Limb (tissue), 2 donors: ENCODE data around the gene MOK.
A peak's percentile ranks its signal among the peaks of the same experiment; 100 is the strongest.
"Not testable (repeated sequence)": the region's sequence is repeated elsewhere in the genome, so short reads cannot be mapped to it uniquely, and the experiment has no call there.

Experiments used
- DNase-seq, 2 donors: peaks; one replicate each; pipeline ENCODE4 v3.0.0-alpha.2; 2016; ENCODE audit errors: extremely low spot score in 2 of 2

The MOK gene

DNA sequence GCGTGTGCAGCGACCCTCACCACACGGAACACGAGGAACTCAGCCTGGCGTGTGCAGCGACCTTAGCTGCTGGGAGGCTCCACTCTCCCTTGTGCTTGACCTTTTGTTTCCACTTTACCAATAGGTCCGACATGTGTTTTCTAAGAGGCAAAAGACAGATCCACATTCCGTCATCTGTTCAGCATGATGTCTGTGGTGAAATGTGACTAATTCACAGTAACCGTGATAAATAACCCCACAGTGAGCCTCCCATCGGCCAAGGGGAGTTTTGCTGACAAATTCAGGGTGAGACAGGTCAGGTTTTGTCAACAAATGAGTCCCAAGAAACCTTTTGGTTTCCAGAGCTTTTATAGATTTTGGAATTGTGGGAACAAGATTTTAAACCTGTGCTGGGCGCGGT is 55.9 kb downstream of the MOK start:
- no peak for DNase-seq

DNA sequence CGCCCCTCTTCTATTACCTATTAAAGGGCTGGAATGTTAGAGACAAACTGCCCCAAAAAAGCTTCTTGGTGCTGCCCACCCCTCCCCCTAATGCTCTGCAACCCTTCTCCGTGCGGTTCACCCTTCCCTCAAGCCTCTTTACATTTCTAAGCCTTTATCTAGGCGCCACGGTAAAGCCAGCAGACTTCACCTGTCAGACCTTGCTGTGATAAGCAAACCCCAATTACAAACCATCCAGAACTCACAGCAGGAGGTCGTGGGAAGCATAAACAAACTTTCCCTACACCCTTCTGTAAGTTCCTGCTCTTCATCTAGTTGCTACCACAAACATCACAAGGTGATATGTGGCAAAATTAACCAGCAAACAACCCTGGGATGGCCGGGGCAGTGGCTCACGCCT is 56.8 kb downstream of the MOK start:
- no peak for DNase-seq

DNA sequence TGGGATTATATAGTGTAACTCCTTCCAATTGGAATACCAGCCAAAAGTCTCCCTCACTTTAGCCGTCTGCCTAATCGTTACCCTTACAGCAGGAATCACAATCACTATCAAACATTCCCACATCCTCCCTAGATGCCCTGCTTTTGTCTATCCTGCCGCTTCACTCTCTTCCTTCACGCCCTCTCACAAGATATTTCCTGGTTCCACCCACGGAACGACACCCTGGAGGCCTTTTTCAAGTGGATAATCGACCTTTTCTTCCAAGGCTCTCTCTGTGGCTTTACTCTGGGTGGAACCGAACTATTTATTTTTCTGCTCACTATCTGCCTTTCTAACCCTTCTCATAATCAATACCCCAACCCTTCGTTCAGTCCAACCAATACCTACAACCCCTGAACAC is 58.9 kb downstream of the MOK start:
- no peak for DNase-seq

DNA sequence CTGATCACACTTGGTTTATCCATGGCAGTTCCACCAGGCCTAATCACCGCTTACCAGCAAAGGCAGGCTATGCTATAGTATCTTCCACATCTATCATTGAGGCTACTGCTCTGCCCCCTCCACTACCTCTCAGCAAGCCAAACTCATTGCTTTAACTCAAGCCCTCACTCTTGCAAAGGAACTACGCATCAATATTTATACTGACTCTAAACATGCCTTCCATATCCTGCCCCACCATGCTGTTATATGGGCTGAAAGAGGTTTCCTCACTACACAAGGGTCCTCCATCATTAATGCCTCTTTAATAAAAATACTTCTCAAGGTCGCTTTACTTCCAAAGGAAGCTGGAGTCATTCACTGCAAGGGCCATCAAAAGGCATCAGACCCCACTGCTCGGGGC is 61.2 kb downstream of the MOK start:
- not testable (repeated sequence) for DNase-seq

DNA sequence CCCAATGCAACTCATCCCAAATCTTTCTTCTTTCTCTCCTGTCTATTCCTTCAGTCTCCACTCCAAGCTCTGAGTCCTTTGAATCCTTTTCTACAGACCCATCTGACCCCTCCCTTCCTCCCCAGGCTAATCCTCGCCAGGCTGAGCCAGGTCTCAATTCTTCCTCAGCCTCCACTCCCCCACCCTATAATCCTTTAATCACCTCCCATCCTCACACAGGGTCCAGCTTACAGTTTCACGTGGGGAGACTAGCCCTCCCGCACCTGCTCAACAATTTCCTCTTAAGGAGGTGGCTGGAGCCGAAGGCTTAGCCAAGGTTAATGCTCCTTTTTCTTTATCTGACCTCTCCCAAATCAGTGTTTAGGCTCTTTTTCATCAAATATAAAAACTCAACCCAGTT is 63.8 kb downstream of the MOK start:
- DNase-seq, result no peak

DNA sequence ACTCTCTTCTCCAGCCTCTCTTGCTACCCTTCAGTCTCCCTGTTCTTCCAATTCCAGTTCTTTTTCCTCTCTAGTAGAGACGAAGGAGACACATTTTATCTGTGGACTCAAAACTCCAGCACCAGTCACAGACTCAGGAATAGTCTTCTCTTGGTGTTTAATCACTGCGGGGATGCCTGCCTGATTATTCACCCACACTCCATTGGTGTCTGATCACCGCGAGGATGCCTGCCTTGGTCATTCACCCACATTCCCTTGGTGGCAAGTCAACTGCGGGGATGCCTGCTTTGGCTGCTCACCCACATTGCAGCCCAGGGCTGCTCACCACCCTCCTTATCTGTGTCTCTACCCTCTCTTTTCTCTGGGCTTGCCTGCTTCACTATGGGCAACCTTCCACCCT is 64.5 kb downstream of the MOK start:
- DNase-seq, result not testable (repeated sequence)

DNA sequence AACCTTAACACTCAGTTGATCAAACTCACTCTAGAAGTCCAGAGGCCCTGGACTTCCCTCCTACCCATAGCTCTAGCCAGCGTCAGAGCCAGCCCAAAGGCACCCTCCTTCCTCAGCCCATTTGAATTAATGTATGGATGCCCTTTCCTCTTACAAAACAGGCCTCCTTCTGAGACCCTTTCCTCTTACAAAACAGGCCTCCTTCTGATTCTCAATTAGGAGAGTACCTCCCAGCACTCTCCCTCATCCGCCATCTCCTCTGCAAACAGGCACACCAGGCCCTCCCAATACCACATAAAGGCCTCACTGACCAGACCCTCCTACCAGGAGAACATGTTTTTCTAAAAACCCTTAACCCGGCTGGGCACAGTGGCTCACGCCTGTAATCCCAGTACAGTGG is 65.7 kb downstream of the MOK start:
- no peak for DNase-seq

DNA sequence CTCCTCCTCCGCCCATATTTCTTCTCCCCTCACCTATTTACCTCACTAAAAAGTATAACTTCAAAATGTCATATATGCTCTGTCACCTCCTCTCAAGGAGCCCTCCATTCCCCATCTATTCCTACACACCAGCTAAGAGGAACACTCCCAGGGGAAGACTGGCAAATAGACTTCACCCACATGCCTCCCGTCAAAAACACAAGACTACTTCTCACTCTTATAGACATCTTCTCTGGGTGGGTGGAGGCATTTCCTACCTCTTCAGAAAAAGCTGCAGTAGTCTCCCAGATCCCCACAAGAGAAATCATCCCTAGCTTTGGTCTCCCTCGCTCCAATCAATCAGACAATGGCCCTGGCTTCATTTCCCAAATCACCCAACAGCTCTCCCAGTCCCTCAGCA is 66.2 kb downstream of the MOK start:
- DNase-seq, result no peak

DNA sequence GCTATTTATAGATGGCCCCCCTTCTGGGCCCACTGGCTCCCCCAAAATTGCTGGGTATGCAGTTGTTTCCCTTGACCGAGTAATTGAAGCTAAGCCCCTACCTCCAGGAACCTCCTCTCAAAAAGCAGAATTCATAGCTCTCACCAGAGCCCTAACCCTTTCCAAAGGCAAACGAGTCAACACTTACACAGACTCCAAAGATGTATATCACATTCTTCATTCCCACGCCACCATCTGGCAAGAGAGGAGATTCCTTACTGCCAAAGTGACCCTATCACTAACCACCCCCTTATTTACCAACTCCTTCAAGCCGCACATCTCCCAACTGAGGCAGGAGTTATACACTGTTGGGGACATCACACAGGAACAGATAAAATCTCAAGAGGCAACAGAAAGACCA is 66.8 kb downstream of the MOK start:
- peak in 1 of 2 donors; percentile 5 for DNase-seq

DNA sequence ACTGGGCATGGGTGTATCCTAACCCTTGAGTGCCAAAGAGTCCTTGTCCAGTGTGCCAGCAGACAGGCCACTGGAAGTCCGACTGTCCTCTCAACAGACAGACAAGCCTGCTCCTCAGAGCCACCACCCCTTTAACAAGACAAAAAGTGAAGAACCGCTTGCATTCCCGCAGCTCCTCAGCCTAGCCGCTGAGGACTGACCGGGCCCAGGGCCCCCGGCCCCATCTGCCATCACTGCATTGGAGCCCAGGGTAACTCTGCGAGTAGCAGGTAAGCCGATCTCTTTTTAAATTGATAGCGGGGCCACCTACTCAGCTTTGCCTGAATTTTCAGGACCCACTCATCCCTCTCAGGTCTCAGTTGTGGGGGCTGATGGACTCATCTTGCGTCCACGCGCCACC is 68.9 kb downstream of the MOK start:
- DNase-seq, result peak in 1 of 2 donors; percentile 16

DNA sequence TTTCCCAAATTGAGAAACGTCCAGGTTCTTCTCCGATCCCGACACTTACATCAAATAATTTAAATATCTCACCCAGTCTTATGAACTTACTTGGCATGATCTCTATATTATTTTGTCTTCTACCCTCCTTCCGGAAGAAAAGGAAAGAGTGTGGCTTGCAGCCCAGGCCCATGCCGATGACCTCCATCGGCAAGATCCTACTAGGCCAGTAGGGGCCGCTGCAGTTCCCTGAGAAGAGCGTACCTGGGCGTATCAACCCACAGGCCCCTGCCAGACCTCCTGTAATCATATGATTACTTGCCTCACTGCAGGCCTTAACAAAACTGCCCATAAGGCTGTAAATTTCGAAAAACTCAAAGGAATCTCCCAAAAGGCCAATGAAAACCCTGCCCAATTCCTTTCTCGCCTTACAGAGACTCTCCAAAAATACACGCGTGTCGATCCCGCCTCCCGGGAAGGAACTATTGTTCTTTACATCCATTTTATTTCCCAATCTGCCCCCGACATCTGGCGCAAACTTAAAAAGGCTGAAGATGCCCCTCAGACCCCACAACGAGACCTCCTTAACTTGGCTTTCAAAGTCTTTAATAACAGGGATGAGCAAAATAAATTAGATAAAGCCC is 69.6 kb downstream of the MOK start:
- DNase-seq, result peak; percentile 74 to 83

DNA sequence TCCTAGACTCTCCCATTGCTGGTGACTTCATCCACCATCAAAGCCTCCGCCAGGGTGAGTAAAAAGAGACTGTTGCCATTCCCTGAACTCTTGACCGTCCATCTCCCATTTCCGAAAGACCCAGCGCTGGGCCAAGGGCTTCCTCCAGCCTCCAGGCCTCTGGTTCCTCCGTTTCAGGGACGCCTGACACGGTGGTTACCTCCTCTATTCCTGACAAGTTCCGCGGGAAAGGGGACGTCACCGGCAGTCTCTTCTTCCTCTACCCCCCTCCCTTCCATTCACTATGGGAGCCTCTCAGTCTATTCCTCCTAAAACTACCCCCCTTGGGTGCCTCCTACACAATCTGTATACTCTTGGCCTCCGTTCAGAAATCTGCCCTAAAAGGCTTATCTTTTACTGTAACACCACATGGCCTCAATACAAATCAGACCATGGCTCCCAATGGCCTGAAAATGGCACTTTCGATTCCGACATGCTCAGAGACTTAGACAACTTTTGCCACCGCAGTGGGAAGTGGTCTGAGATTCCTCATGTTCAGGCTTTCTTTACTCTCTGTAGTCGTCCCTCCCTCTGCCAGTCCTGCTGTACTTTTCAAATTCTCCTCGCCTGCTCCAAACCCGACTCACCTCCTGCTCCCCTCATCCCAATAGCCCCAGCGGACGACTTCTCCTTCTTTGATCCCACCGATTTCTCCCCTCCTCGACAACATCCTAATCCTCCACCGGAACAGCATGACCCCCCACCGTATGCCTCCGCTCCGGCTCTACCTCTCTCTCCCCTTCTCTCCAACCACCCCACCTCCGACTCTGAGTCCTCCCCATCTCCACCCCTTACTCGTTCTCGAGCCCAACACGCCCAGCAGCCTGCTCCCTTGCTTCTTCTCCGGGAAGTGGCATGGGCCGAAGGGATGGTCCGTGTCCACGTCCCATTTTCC is 70.4 kb downstream of the MOK start:
- peak in 1 of 2 donors; percentile 26 for DNase-seq

DNA sequence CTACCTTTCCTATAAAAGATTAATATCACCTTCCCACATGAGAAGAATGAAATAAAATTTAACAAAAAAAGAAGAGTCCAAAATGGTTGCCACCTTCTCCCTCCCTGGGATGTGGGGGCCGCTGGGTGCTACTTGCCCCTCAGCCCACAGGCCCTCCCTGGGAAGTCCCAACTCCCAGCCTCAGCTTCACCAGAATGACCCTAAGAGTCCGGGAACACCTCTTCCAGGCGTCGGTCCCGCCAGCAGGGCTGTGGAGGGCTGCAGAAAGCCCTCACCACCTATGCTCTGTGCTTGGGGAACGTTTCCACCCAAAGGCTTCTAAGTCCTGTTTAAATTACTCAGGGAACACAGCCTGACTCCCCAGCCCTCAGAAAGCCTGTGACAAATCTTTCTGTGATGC is 71.9 kb downstream of the MOK start:
- no peak for DNase-seq

DNA sequence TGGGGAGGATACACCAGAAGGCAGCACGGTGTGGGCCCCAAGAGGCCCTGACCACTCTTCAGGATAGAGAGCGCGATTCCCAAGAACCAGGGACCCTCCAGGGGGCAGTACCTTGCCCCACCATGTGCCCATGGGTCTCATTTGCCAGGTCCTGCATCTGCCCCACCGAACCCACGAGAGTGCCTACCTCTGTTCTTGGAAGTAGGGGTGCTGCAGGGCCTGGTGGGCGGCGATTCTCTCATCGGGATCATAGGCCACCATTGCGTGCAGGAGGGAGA is 72.7 kb downstream of the MOK start:
- no peak for DNase-seq

DNA sequence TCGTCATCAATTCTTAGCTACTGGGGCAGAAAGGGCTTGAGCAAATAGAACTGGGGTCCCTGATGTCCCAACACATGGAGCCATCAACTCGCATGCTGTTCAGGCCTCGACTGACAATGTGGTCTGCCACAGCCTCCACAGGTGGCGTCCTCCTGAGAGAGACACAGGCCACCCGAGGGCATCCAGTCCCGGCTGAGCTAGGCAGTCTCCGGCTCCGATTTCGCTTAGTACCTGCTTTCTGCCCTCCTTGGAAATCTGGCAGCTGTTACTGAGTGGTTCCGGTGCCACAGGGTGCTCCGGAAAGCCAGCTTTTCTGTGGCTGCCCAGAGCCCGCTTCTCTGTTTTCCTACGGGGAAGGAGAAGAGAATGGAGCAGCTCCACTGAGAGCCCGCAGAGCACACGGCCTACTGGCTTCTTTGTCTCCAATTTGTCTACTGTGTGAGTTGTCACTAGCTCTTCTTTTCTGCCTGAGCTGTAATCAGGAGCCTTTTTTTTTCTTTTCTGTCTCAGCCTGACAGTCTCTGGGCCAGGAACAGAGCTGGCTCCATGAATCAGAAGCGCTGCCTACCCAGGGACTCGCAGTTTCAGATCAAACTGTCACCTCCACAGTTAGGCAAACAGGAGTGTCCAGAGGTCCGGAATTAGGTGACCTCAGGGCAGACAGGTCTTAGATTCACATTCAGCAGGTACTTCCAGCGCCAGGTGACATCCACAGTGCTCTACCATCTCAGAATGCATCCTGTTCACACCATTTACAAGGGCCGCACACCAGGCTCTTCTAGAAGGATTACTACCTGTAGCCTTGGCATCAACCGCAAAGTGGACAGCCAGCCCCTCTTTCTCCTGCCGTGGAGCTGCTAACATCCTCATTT is 73.3 kb downstream of the MOK start:
- DNase-seq, result no peak

DNA sequence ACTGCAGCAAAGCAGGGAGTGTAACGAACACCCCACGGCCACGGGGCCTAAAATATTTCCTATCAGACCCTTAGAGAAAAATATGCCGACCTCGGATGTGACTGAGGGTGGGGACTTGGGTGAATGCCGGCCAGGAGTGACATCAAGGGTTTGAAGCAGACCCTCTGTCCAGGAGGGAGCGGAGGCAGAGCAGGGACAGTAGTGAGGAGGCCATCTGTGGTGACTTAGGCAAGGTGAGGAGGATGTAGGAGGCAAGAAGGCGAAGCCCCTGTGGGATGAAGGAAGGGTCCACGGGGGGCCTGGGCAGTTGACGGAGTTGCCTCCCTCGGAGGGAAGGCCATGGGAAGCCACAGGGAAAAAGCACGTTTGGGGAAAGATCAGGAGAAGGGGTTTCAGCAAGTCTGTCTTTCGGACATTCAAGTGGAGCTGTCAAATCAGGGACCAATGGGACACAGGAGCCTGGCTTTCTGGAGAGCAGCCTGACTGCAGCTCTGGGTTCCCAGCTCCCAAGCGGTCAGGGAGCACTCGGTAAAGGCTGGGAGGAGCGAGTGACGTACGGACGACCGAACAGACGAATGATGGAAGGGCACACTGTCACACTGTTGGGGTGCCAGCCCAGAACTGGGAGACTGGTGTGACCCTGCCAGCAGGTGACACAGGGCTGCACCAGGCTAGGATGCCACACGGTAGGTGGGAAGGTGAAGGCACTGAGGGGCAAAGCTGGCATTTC is 74.3 kb downstream of the MOK start:
- DNase-seq, result no peak

DNA sequence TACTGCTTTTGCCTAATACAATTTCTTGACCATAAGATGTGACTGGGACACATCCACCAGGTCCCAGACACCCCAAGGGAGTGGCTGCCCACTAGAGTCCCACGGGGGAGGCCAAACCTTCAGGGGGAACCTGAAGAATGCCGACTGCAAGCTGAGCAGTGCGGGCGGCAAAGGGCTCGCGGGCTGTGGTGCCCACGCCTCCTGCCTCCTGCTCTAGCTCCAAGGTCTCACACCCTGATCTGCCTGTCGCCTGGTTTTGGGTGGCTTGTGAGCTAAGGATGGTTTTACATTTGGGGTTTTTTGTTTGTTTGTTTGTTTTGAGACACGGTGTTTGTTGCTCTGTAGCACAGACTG is 75.2 kb downstream of the MOK start:
- DNase-seq, result no peak

DNA sequence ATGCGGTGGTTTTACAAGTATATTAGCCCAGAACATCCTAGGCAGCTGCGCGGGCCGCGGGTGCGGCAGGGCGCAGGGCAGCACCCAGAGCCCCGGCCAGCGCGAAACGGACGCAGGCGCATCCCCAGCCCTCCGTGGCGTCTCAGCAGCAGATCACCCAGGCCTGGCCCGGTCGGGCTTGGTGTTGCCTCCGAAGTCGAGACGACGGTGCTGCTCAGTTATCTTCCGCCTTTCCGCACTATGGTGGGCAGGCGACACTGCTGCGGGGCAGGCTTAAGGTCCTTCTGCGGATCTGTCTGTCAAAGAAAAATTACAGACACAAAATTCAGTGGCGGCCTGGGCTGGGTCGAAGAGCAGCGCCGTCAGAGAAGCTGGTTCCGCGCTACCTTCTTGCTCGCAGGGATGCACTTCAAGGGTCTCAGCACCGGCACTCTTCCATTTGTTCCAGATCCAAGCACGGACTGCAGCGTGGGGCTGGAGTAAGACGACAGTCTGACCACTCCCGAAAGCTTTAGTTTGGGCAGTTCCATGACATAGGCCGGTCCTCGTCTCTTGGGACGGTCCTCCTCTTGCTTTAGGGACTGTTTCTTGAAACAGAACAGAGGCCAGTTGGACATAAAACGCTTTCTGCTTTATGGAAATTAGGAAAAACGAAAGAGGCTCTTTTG is 75.8 kb downstream of the MOK start:
- DNase-seq, result no peak

DNA sequence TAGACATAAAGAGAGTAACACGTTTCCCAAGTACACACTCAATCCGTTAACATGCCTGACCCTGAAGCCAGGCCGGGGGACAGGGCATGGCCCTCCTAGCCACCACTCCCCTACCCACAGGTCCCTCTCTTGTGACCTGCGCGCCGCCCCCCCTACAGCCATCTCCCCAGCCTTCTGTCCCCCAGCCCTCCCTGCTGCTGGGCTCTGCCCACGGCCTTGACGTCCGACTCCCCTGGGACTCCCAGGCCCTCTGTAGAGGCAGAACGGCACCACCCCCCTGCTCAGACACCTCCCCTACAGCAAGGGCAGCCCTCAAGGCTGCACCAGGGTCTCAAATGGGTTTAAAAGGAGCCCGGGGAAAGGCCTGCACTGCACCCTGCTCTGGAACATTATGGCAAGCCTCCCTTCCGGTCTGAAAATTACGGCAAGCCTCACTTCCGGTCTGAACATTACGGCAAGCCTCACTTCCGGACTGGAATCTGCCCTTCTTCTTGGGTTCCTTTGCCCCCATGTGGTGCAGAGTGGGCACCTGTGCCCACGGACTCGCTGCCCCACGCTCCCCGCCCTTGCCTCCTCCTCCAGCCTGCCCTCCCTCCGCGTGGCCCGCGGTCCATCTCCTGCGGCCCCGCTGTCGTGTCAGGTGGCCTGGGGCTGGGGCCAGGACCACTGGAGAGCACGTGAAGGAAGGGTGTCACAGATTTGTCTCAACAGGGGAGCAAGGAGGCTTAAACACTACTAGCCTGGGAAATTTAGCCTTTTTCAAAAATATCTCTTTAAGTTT is 77.6 kb downstream of the MOK start:
- no peak for DNase-seq

DNA sequence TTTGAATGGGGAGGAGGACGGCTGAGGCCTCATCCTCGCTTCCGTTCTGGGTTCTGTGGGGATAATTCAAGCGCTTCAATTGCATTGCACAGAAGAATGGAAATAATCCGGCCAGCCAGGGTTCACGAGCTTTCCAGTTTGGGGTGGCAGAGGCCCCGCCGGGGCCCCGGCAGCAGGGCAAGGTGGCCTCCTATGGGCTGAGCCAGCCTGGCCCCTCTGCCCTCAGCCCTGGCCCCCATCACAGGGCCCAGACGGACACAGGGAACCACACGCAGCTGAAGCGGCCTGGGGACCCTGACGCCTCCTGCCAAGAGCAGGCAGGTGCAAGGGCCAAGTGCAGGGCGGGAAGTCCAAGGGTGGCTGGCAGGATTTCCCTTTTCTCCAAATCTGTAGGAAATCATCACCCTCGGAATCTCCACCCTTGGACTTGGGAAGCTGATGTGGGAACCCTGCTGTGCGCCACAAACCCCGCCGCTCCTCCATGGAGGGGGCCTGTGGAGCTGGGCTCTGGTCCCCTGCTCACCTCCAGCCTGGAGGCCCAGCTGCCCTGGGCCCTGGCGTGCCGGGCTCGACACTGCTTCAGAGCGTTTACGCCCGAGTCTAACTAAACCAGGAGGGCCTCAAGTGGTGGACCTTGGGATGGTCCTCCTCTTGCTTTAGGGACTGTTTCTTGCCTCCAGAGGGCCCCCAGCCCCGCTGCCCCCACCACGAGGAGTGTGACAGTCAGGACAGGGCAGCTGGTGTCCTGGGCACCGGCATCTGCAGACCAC is 78.4 kb downstream of the MOK start:
- DNase-seq, result no peak
